A549 (cell line): ENCODE measurements around the gene DPY19L1. TPM values are rescaled to one million over a fixed set of nuclear protein-coding genes. Genes with fewer than 3 reads are reported as not detected.

Experiments used
- ATAC-seq, 2 experiments: fragments of 200-7000 bp in 1 of 2; fragments of >200 bp in 1 of 2; cut with Nextera tagmentation in 1 of 2; cut with Tn5 transposase in 1 of 2; 3 replicates each; pipeline versions ENCODE4 v1.8.0 to v1.9.1; 2018 to 2020; ENCODE audit warnings: mild to moderate bottlenecking in 1 of 2, moderate library complexity in 1 of 2
- CTCF ChIA-PET: fragments of 300-600 bp; sonication (Branson Sonifier 250); formaldehyde crosslinking; extraction: SDS; loops from one replicate; lab custom pipeline; 2021; ENCODE audit warnings: antibody characterized with exemption, inconsistent platforms; lab: Yijun Ruan, JAX
- POLR2A ChIA-PET: fragments of 350-600 bp; formaldehyde crosslinking; extraction: SDS; loops from one replicate; lab custom pipeline; 2021; ENCODE audit warnings: antibody characterized with exemption, inconsistent platforms; lab: Yijun Ruan, JAX
- DNase-seq, 2 experiments: peaks; one replicate each; pipeline versions ENCODE4 v3.0.0 to v3.0.0-alpha.2; 2011 to 2016; ENCODE audit warnings: low read depth in 1 of 2, low spot score in 1 of 2
- FAIRE-seq: peaks from 2 replicates; lab custom pipeline; 2011; peaks lifted over from hg19 to GRCh38; lab: Jason Lieb, UNC
- H3K27ac ChIP-seq, 2 experiments: fragments of >200 bp; sonication (Bioruptor Twin); formaldehyde crosslinking; 3 replicates each; pipeline ENCODE4 v1.5.1; 2016 to 2017
- H3K4me1 ChIP-seq: fragments of >200 bp; sonication (Bioruptor Twin); formaldehyde crosslinking; 3 replicates; pipeline ENCODE4 v1.6.1; 2016
- H3K4me2 ChIP-seq: fragments of >200 bp; sonication (Bioruptor Twin); formaldehyde crosslinking; 3 replicates; pipeline ENCODE4 v1.6.1; 2016
- H3K4me3 ChIP-seq: fragments of >200 bp; sonication (Bioruptor Twin); formaldehyde crosslinking; 3 replicates; pipeline ENCODE4 v1.5.1; 2016
- H3K9me3 ChIP-seq: fragments of >200 bp; sonication (Bioruptor Twin); formaldehyde crosslinking; 3 replicates; pipeline ENCODE4 v1.6.1; 2016
- EHMT2 ChIP-seq: fragments of 200-600 bp; sonication (generic); IDR thresholded peaks from 2 replicates; pipeline ENCODE4 v1.6.1; 2016; ENCODE audit warnings: antibody characterized with exemption, low read depth, mild to moderate bottlenecking, moderate library complexity
- HDAC2 ChIP-seq: fragments of 200-600 bp; sonication (generic); IDR thresholded peaks from 2 replicates; pipeline ENCODE4 v1.6.1; 2016
- HEYL ChIP-seq: fragments of 250-450 bp; sonication (Bioruptor Pico); IDR thresholded peaks from 2 replicates; pipeline ENCODE4 v1.8.0; 2021; ENCODE audit warnings: mild to moderate bottlenecking, moderate library complexity
- HOXB13 ChIP-seq: fragments of 250-450 bp; sonication (Bioruptor Pico); IDR thresholded peaks from 2 replicates; pipeline ENCODE4 v1.5.0; 2020; ENCODE audit warnings: low read depth, mild to moderate bottlenecking, moderate library complexity
- HOXB5 ChIP-seq: fragments of 250-450 bp; sonication (Bioruptor Pico); IDR thresholded peaks from 2 replicates; pipeline ENCODE4 v1.5.0; 2020; ENCODE audit warnings: mild to moderate bottlenecking, moderate library complexity
- MYC ChIP-seq: IDR thresholded peaks from 2 replicates; pipeline ENCODE4 v1.6.1; 2012; ENCODE audit warnings: mild to moderate bottlenecking, inconsistent platforms, low read length, improper control_type of control experiment, borderline replicate concordance
- NPAS2 ChIP-seq: fragments of 250-450 bp; sonication (Bioruptor Pico); IDR thresholded peaks from 2 replicates; pipeline ENCODE4 v1.8.0; 2022; ENCODE audit warnings: mild to moderate bottlenecking, moderate library complexity, borderline replicate concordance
- RAD21 ChIP-seq, 2 experiments: fragments of >200 bp in 1 of 2; sonication (Bioruptor Twin) in 1 of 2; formaldehyde crosslinking in 1 of 2; IDR thresholded peaks in 1 of 2; conservative IDR thresholded peaks in 1 of 2; 2 replicates in 1 of 2; 3 replicates in 1 of 2; pipeline ENCODE4 v1.6.1; 2012 to 2018; ENCODE audit warnings: inconsistent platforms in 1 of 2
- SMC3 ChIP-seq: fragments of >200 bp; sonication (Bioruptor Twin); formaldehyde crosslinking; IDR thresholded peaks from 3 replicates; pipeline ENCODE4 v1.6.1; 2018; ENCODE audit warnings: inconsistent platforms
- TFCP2L1 ChIP-seq: fragments of 250-450 bp; sonication (Bioruptor Pico); IDR thresholded peaks from 2 replicates; pipeline ENCODE4 v1.5.0; 2021; ENCODE audit warnings: mild to moderate bottlenecking
- ZFP36 ChIP-seq: fragments of 450-650 bp; IDR thresholded peaks from 2 replicates; pipeline ENCODE4 v1.6.1; 2014; ENCODE audit warnings: borderline replicate concordance; ENCODE audit not compliant: partially characterized antibody
- WGBS: methylation state at CpG from one replicate; pipeline ENCODE4 v1.1.6; 2017; ENCODE audit errors: missing lambda C conversion rate; 5-methylcytosine and 5-hydroxymethylcytosine counted together
- polyA plus RNA-seq, 4 experiments: library from polyadenylated mRNA; depleted of rRNA in 3 of 4; stranded (reverse); fragments of >200 nt; fragmentation: RNase III in 1 of 4; extraction: RNeasy Plus Mini Kit Qiagen cat#74134 plus additional on column Dnase treatment in 1 of 4; gene quantifications; 2 replicates in 3 of 4; 3 replicates in 1 of 4; pipeline ENCODE4 v1.2.3, GENCODE V29; 2011 to 2017
- TF ChIP-seq, protein P1 (sequence below): fragments of >200 bp; sonication (Bioruptor Twin); formaldehyde crosslinking; IDR thresholded peaks from 3 replicates; pipeline ENCODE4 v1.6.1; 2016
- TF ChIP-seq, protein P2 (sequence below): IDR thresholded peaks from 2 replicates; pipeline ENCODE4 v1.6.1; 2012; ENCODE audit warnings: low read depth, borderline replicate concordance
- TF ChIP-seq, protein P3 (sequence below): IDR thresholded peaks from 2 replicates; pipeline ENCODE4 v1.6.1; 2012
- TF ChIP-seq, protein P4 (sequence below): fragments of >200 bp; sonication (Bioruptor Twin); formaldehyde crosslinking; IDR thresholded peaks from 3 replicates; pipeline ENCODE4 v1.5.1; 2016

DPY19L1 gene
- polyA plus RNA-seq, 2 of the 4 experiments (the other 2 are of a cell fraction), result 53.6 to 129 TPM

DNA sequence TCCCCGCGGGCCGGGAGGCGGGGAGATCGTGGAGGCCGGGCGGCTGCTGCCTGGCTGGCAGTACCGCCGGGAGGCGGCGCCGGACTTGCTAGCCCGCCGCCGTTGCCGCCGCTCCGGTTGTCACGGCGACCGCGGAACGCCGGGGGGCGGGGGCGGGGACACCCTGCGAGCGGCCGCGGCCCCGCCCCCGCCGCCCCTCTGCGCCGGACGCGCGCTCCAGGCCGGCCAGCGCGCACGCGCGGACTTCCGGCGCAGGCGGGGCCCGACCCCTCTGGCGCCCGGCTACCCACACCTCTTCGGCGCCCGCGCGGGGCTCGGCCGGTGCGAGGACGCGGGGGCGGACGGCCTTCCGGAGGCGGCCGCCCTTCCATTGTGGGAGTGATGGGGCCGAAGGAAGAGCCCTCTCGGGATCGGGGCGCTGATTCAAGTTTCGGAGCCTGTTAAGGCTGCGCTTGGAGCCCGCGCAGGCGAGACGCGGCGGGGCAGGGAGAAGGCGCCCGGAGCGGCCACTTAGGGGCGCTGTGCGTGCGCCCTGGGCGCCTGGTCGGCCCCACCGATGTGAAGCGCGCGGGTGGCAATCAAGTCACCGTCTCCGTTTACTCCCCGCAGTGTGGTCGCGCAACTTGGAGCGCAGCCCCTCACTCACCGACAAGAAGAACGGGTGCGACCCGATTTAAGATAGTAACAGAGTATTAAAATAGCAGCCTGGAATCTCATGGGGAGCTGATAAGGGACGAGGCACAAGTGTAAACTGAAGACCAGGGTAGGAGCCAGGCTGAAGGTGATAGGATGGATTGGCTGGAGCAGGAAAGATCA is 449 bp upstream of the DPY19L1 start (continued):
- TF ChIP-seq ZFP36 (no peak), HOXB13 (CRISPR knock-in tag) (no peak), MYC (no peak), NPAS2 (no peak), RAD21 (conservative IDR thresholded peaks at IDR 0.05 in 1 of 2, IDR thresholded peaks at IDR 0.05 in 1 of 2) (peak; percentile 53 to 80), TFCP2L1 (CRISPR knock-in tag) (no peak), HDAC2 (peak; percentile 29; the same call in 1 of the 2 replicates), HOXB5 (CRISPR knock-in tag) (0 out of 2 replicates have a peak, but pooled peaks have one; percentile 41), EHMT2 (no peak)
- TF ChIP-seq, protein P1, sequence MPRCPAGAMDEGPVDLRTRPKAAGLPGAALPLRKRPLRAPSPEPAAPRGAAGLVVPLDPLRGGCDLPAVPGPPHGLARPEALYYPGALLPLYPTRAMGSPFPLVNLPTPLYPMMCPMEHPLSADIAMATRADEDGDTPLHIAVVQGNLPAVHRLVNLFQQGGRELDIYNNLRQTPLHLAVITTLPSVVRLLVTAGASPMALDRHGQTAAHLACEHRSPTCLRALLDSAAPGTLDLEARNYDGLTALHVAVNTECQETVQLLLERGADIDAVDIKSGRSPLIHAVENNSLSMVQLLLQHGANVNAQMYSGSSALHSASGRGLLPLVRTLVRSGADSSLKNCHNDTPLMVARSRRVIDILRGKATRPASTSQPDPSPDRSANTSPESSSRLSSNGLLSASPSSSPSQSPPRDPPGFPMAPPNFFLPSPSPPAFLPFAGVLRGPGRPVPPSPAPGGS, result peak; percentile 69; the same call in 1 of the 3 replicates
- TF ChIP-seq, protein P2, sequence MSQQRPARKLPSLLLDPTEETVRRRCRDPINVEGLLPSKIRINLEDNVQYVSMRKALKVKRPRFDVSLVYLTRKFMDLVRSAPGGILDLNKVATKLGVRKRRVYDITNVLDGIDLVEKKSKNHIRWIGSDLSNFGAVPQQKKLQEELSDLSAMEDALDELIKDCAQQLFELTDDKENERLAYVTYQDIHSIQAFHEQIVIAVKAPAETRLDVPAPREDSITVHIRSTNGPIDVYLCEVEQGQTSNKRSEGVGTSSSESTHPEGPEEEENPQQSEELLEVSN, result 0 out of 2 replicates have a peak, but pooled peaks have one; percentile 41
- TF ChIP-seq, protein P3, sequence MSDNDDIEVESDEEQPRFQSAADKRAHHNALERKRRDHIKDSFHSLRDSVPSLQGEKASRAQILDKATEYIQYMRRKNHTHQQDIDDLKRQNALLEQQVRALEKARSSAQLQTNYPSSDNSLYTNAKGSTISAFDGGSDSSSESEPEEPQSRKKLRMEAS, result 0 out of 2 replicates have a peak, but pooled peaks have one; percentile 59

DNA sequence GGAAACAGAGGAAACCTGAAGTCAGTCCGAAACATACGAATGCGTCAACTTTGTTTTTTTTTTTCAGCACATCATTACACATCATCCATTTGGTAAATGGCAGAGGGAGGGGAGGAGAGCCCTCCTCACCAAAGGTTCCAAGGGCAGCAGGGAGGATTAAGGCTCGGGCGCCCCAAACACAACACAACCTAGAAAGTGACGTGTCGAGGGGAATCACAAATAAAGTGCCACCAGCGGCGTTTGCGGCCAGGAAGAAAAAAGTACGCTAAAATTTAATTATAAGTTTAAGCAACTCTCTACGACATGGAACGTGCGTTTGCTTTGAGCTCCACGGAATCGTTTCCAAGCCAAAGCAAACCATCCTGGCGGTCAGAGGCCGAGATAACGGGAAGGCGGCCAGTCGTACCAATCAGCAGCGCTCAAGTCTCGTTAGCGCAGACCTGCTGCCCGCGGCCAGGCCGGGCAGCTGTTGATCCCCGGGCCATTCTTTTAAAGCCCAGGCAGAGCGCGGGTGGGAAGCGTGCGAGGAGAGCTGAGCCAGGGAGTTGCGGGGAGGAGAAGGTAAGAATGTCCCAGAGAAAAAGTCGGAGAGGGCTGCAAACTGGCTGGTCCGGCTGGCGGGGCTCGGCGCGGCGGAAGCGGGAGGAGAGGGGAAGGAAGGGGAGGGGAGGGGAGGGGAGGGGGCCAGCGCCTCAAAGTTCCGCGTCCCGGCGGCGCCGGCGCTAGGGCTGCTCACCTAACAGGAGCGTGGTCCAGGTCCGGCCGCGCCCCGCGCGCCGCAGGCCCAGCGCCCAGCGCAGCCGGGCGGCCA is 719 bp downstream of the DPY19L1 start:
- CTCF ChIA-PET, result interaction anchor here (1.0 to 2.1 kb wide), 8 partner anchors 10 to 289 kb away, joined by 3 to 5 read pairs (median 3); no protein-coding TSS in a partner anchor
- peaks cover 41% of the 10 kb centered on the region for H3K4me1 ChIP-seq
- no peak for TF ChIP-seq HOXB5 (CRISPR knock-in tag)
- TF ChIP-seq, protein P3, result 0 out of 2 replicates have a peak, but pooled peaks have one; percentile 17
- FAIRE-seq (no peak), ATAC-seq (peak; percentile 60 to 65), DNase-seq (peak; percentile 51 to 59)
- no peaks in the 10 kb centered on the region for H3K9me3 ChIP-seq
- under 1% methylated on average over 35 of the region's 61 CpGs for WGBS
- H3K4me2 ChIP-seq, result peak overlapping the region; percentile 92
- peak overlapping the region; percentile 90 to 96 for H3K27ac ChIP-seq
- peak overlapping the region; percentile 69 for H3K4me3 ChIP-seq
- POLR2A ChIA-PET, result interaction anchor here (0.6 to 1.3 kb wide), 3 partner anchors 10 to 184 kb away, joined by 3 to 5 read pairs (median 4); no protein-coding TSS in a partner anchor

DNA sequence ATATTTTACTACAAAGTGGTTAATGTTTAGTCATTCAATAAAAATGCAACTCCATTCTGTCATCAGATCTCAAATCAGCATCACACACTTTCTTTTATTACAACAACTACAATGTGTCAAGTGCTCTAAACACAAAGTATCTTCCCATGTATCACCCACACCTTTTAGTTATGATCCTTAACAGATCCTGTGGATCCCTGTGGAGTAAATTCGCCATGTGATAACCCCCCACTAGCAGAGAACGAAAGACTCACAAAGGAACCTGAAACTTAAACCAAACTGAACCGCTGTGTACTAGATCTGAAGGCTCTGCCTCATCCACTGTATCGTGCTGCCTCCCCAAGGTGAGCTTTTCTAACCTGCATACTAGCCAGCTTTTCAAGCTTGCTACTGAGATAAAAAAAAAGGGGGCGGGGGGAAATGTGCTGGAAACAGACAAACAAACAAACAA is 1.7 kb downstream of the DPY19L1 start:
- WGBS, result 5% methylated on average over 5 of the region's 5 CpGs
- Histone ChIP-seq H3K27ac (peak overlapping the region; percentile 90 to 96), H3K9me3 (no peaks in the 10 kb centered on the region), H3K4me3 (peak overlapping the region; percentile 69), H3K4me1 (peaks cover 50% of the 10 kb centered on the region), H3K4me2 (peak overlapping the region; percentile 92)
- TF ChIP-seq HEYL (CRISPR knock-in tag) (no peak), SMC3 (peak; percentile 83), RAD21 (conservative IDR thresholded peaks at IDR 0.05 in 1 of 2, IDR thresholded peaks at IDR 0.05 in 1 of 2) (peak; percentile 76 to 86)
- TF ChIP-seq, protein P4, sequence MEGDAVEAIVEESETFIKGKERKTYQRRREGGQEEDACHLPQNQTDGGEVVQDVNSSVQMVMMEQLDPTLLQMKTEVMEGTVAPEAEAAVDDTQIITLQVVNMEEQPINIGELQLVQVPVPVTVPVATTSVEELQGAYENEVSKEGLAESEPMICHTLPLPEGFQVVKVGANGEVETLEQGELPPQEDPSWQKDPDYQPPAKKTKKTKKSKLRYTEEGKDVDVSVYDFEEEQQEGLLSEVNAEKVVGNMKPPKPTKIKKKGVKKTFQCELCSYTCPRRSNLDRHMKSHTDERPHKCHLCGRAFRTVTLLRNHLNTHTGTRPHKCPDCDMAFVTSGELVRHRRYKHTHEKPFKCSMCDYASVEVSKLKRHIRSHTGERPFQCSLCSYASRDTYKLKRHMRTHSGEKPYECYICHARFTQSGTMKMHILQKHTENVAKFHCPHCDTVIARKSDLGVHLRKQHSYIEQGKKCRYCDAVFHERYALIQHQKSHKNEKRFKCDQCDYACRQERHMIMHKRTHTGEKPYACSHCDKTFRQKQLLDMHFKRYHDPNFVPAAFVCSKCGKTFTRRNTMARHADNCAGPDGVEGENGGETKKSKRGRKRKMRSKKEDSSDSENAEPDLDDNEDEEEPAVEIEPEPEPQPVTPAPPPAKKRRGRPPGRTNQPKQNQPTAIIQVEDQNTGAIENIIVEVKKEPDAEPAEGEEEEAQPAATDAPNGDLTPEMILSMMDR, result peak; percentile 54
- ChIA-PET CTCF (interaction anchor here (0.6 to 1.5 kb wide), 7 partner anchors 33 to 288 kb away, joined by 3 to 5 read pairs (median 3); no protein-coding TSS in a partner anchor), POLR2A (interaction anchor here (0.6 kb wide), 1 partner anchor 966 kb away, joined by 3 read pairs; no protein-coding TSS in a partner anchor)
- peak; percentile 29 to 75 for DNase-seq
- FAIRE-seq, result no peak
- peak in 1 of 2 experiments; percentile 47; a peak in 3 of 6 replicates for ATAC-seq
